IPS-18a (cell line): ENCODE data around the gene NME8.
"Not testable (repeated sequence)": the region's sequence is repeated elsewhere in the genome, so short reads cannot be mapped to it uniquely, and the experiment has no call there.

ENCODE experiments used
- H3K27ac ChIP-seq: one replicate; pipeline ENCODE4 v1.5.1; 2013; ENCODE audit warnings: low read length
- H3K27me3 ChIP-seq: one replicate; pipeline ENCODE4 v1.6.1; 2013; ENCODE audit warnings: mild to moderate bottlenecking, low read length; ENCODE audit not compliant: control insufficient read depth, insufficient read depth
- H3K36me3 ChIP-seq: one replicate; pipeline ENCODE4 v1.6.1; 2013; ENCODE audit warnings: low read depth, low read length; ENCODE audit not compliant: control insufficient read depth
- H3K4me1 ChIP-seq: one replicate; pipeline ENCODE4 v1.6.1; 2013; ENCODE audit warnings: low read depth, low read length; ENCODE audit not compliant: control insufficient read depth
- H3K4me3 ChIP-seq: one replicate; pipeline ENCODE4 v1.5.1; 2013; ENCODE audit warnings: low read length
- H3K9ac ChIP-seq: one replicate; pipeline ENCODE4 v1.6.1; 2013; ENCODE audit warnings: mild to moderate bottlenecking, low read length, moderate library complexity
- H3K9me3 ChIP-seq: one replicate; pipeline ENCODE4 v1.6.1; 2013; ENCODE audit warnings: low read depth, low read length; ENCODE audit not compliant: control insufficient read depth

NME8 gene

GRCh38 chr7:37848297-37848696 is at the start of gene NME8:
TSS of gene NME8 (plus strand) at chr7:37848597. CDS start at chr7:37850267, 1,670 bp downstream.
- no peaks in the 10 kb centered on the region for H3K4me1 ChIP-seq
- no peak within 1 kb of the TSS for H3K4me3 ChIP-seq
- H3K27me3 ChIP-seq = no peaks in the 10 kb centered on the region
- H3K36me3 ChIP-seq = no peaks in the 10 kb centered on the region
- H3K9ac ChIP-seq = no peak within 1 kb of the TSS
- H3K27ac ChIP-seq = no peak within 1 kb of the TSS
- H3K9me3 ChIP-seq = no peaks in the 10 kb centered on the region

GRCh38 chr7:37806152-37806551 is 42.2 kb upstream of the NME8 start:
- Histone ChIP-seq H3K36me3 (no peaks in the 10 kb centered on the region), H3K4me3 (no peak overlapping the region), H3K9ac (no peak overlapping the region), H3K27ac (no peak overlapping the region), H3K9me3 (no peaks in the 10 kb centered on the region), H3K4me1 (no peaks in the 10 kb centered on the region), H3K27me3 (no peaks in the 10 kb centered on the region)

GRCh38 chr7:37812161-37812580 is 36.2 kb upstream of the NME8 start:
- H3K4me1 ChIP-seq, H3K27ac ChIP-seq, H3K9ac ChIP-seq, H3K27me3 ChIP-seq, H3K9me3 ChIP-seq, H3K4me3 ChIP-seq, H3K36me3 ChIP-seq: not testable (repeated sequence)

- Histone ChIP-seq H3K36me3 (no peaks in the 10 kb centered on the region), H3K27me3 (no peaks in the 10 kb centered on the region), H3K4me3 (no peak overlapping the region), H3K4me1 (peaks cover 5% of the 10 kb centered on the region), H3K9me3 (no peaks in the 10 kb centered on the region), H3K9ac (no peak overlapping the region), H3K27ac (no peak overlapping the region)
These were observed 32.6 kb upstream of the NME8 start for GRCh38 chr7:37815671-37816371.

- Histone ChIP-seq H3K36me3 (no peaks in the 10 kb centered on the region), H3K27me3 (no peaks in the 10 kb centered on the region), H3K4me1 (peaks cover 5% of the 10 kb centered on the region), H3K9ac (no peak overlapping the region), H3K27ac (no peak overlapping the region), H3K9me3 (no peaks in the 10 kb centered on the region), H3K4me3 (no peak overlapping the region)
These were observed 31.3 kb upstream of the NME8 start for GRCh38 chr7:37816922-37817590.

- Histone ChIP-seq H3K36me3 (no peaks in the 10 kb centered on the region), H3K27me3 (no peaks in the 10 kb centered on the region), H3K27ac (no peak overlapping the region), H3K4me3 (no peak overlapping the region), H3K9ac (no peak overlapping the region), H3K9me3 (no peaks in the 10 kb centered on the region), H3K4me1 (peaks cover 5% of the 10 kb centered on the region)
These were observed 30.8 kb upstream of the NME8 start for GRCh38 chr7:37817591-37817960.

- no peaks in the 10 kb centered on the region for H3K9me3 ChIP-seq
- no peaks in the 10 kb centered on the region for H3K36me3 ChIP-seq
- H3K27ac ChIP-seq = no peak overlapping the region
- H3K4me1 ChIP-seq = peaks cover 5% of the 10 kb centered on the region
- no peaks in the 10 kb centered on the region for H3K27me3 ChIP-seq
- H3K9ac ChIP-seq = no peak overlapping the region
- H3K4me3 ChIP-seq = no peak overlapping the region
These were observed 30.2 kb upstream of the NME8 start for GRCh38 chr7:37817996-37818720.

- Histone ChIP-seq H3K9me3 (no peaks in the 10 kb centered on the region), H3K36me3 (no peaks in the 10 kb centered on the region), H3K9ac (no peak overlapping the region), H3K4me1 (peaks cover 3% of the 10 kb centered on the region), H3K27me3 (no peaks in the 10 kb centered on the region), H3K4me3 (no peak overlapping the region), H3K27ac (no peak overlapping the region)
These were observed 27.5 kb upstream of the NME8 start for GRCh38 chr7:37820708-37821468.

GRCh38 chr7:37822946-37823345 is 25.5 kb upstream of the NME8 start:
- no peaks in the 10 kb centered on the region for H3K4me1 ChIP-seq
- H3K27ac ChIP-seq = no peak overlapping the region
- H3K27me3 ChIP-seq = no peaks in the 10 kb centered on the region
- H3K9ac ChIP-seq = no peak overlapping the region
- no peak overlapping the region for H3K4me3 ChIP-seq
- H3K36me3 ChIP-seq = no peaks in the 10 kb centered on the region
- H3K9me3 ChIP-seq = no peaks in the 10 kb centered on the region

GRCh38 chr7:37823557-37823956 is 24.8 kb upstream of the NME8 start:
- Histone ChIP-seq H3K4me3 (no peak overlapping the region), H3K4me1 (no peaks in the 10 kb centered on the region), H3K9me3 (no peaks in the 10 kb centered on the region), H3K27me3 (no peaks in the 10 kb centered on the region), H3K27ac (no peak overlapping the region), H3K9ac (no peak overlapping the region), H3K36me3 (no peaks in the 10 kb centered on the region)

- no peak overlapping the region for H3K9ac ChIP-seq
- no peak overlapping the region for H3K4me3 ChIP-seq
These were observed 23.4 kb upstream of the NME8 start for GRCh38 chr7:37825038-37825437.

More at GRCh38 chr7:37825038-37825437, 23.4 kb upstream of the NME8 start:
- no peaks in the 10 kb centered on the region for H3K36me3 ChIP-seq
- H3K4me1 ChIP-seq = no peaks in the 10 kb centered on the region
- no peaks in the 10 kb centered on the region for H3K9me3 ChIP-seq
- no peaks in the 10 kb centered on the region for H3K27me3 ChIP-seq
- no peak overlapping the region for H3K27ac ChIP-seq
